PC-9 (cell line): ENCODE results near the gene PPM1F.

Experiments
- CTCF ChIP-seq: fragments of 200-600 bp; sonication (generic); conservative IDR thresholded peaks from 2 replicates; pipeline ENCODE4 v1.6.1; 2017; ENCODE audit warnings: mixed run types, antibody characterized with exemption, mild to moderate bottlenecking, moderate library complexity
- EZH2 ChIP-seq: fragments of 200-600 bp; sonication (generic); IDR thresholded peaks from 2 replicates; pipeline ENCODE4 v1.8.0; 2017; ENCODE audit warnings: antibody characterized with exemption, low read depth

- TF ChIP-seq CTCF (no peak), EZH2 (no peak)
Observed at GRCh38 chr22:21919526-21920307, 32.9 kb downstream of the PPM1F start.
